Stomach (tissue), 4 donors: ENCODE data around the gene SEPTIN5.

Source experiments
- CTCF ChIP-seq, 7 experiments: fragments of 450-650 bp in 4 of 7; fragments of 200-600 bp in 3 of 7; sonication (generic) in 3 of 7; IDR thresholded peaks; one replicate each; pipeline ENCODE4 v1.5.1; 2016 to 2019; ENCODE audit warnings: antibody characterized with exemption in 7 of 7, control low read depth in 2 of 7, mild to moderate bottlenecking in 1 of 7
- POLR2AphosphoS5 ChIP-seq, 3 donors: sonication (generic); formaldehyde crosslinking; IDR thresholded peaks; one replicate each; pipeline ENCODE4 v1.6.1; 2016; ENCODE audit warnings: antibody characterized with exemption in 3 of 3

GRCh38 chr22:19737846-19738663, 23.8 kb downstream of the SEPTIN5 start:
- no peak for TF ChIP-seq POLR2AphosphoS5 (IDR thresholded peaks at IDR 0.05)
- no peak for TF ChIP-seq CTCF (IDR thresholded peaks at IDR 0.05)
